ENCODE data around the gene TP53TG5. TPM values are rescaled to one million over a fixed set of nuclear protein-coding genes. Genes with fewer than 3 reads are reported as not detected.

The TP53TG5 gene
- total RNA-seq, 2 experiments from 2014 or later, result not detected

GRCh38 chr20:45362804-45363610, 15.1 kb downstream of the TP53TG5 start, which contains the start of gene SYS1:
SYS1 (plus strand) TSS chr20:45363156; CDS start chr20:45363532, 376 bp downstream.
- H3K9me3 ChIP-seq (ENCODE audit: low read length), result no peaks in the 10 kb centered on the region
- TF ChIP-seq EZH2phosphoT487 (IDR thresholded peaks at IDR 0.05; ENCODE audit: borderline replicate concordance, low read depth, low read length), result no peak
- TF ChIP-seq, protein P1, sequence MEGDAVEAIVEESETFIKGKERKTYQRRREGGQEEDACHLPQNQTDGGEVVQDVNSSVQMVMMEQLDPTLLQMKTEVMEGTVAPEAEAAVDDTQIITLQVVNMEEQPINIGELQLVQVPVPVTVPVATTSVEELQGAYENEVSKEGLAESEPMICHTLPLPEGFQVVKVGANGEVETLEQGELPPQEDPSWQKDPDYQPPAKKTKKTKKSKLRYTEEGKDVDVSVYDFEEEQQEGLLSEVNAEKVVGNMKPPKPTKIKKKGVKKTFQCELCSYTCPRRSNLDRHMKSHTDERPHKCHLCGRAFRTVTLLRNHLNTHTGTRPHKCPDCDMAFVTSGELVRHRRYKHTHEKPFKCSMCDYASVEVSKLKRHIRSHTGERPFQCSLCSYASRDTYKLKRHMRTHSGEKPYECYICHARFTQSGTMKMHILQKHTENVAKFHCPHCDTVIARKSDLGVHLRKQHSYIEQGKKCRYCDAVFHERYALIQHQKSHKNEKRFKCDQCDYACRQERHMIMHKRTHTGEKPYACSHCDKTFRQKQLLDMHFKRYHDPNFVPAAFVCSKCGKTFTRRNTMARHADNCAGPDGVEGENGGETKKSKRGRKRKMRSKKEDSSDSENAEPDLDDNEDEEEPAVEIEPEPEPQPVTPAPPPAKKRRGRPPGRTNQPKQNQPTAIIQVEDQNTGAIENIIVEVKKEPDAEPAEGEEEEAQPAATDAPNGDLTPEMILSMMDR (conservative IDR thresholded peaks at IDR 0.05; ENCODE audit: low read length), result peak; percentile 89
- peaks cover 8% of the 10 kb centered on the region; the same call in 1 of the 2 replicates for H3K79me2 ChIP-seq (ENCODE audit: insufficient read depth, low read depth, low read length)
- intact Hi-C loops (cut with micrococcal nuclease; ENCODE audit: unreplicated experiment), result loop anchor here (1.0 to 5.0 kb wide), 5 partner anchors 54 to 409 kb away; no protein-coding TSS in a partner anchor
- H3K9me2 ChIP-seq (ENCODE audit: insufficient read depth, low read length), result no peaks in the 10 kb centered on the region
- peak within 1 kb of the TSS; percentile 54 for H3K27ac ChIP-seq (ENCODE audit: low read depth, low read length, poor library complexity, severe bottlenecking)
- peak within 1 kb of the TSS; percentile 76 for H3K4me3 ChIP-seq (ENCODE audit: low read depth, low read length, poor library complexity, severe bottlenecking)
- ChIA-PET CTCF (ENCODE audit: unreplicated experiment) (interaction anchor here (0.6 to 1.6 kb wide), 6 partner anchors 10 to 74 kb away, joined by 3 to 14 read pairs (median 3); no protein-coding TSS in a partner anchor), POLR2A (interaction anchor here (1.1 to 1.5 kb wide), 3 partner anchors 10 to 74 kb away, joined by 3 to 6 read pairs (median 6); partner anchors contain the start of gene PIGT)
- peak within 1 kb of the TSS; percentile 77 for H3K4me2 ChIP-seq (ENCODE audit: low read length)
- BruUV-seq (replicated peaks), result no TSS peak
- peak; percentile 98 for DNase-seq (ENCODE audit: low spot score)
- H3K4me1 ChIP-seq (ENCODE audit: insufficient read depth, low read length, poor library complexity, severe bottlenecking), result peaks cover 43% of the 10 kb centered on the region
- peak within 1 kb of the TSS; percentile 74 for H2AFZ ChIP-seq (ENCODE audit: low read length)
- H3K36me3 ChIP-seq (ENCODE audit: insufficient read depth, low read length), result peaks cover 31% of the 10 kb centered on the region
- H4K20me1 ChIP-seq (ENCODE audit: insufficient read depth, low read length), result peaks cover 9% of the 10 kb centered on the region; the same call in 1 of the 2 replicates

GRCh38 chr20:45361793-45362192, 16.3 kb downstream of the TP53TG5 start:
- intact Hi-C loops (cut with micrococcal nuclease; ENCODE audit: unreplicated experiment), result loop anchor here (1.0 to 5.0 kb wide), 3 partner anchors 76 to 411 kb away; no protein-coding TSS in a partner anchor
- ChIA-PET POLR2A (no interaction called here), CTCF (ENCODE audit: unreplicated experiment) (interaction anchor here (1.2 kb wide), 1 partner anchor 11 kb away, joined by 3 read pairs; no protein-coding TSS in a partner anchor)
- no peak for TF ChIP-seq EZH2phosphoT487 (IDR thresholded peaks at IDR 0.05; ENCODE audit: borderline replicate concordance, low read depth, low read length)
- TF ChIP-seq, protein P1 (conservative IDR thresholded peaks at IDR 0.05; ENCODE audit: low read length), result no peak
- Histone ChIP-seq H2AFZ (ENCODE audit: low read length) (no peak overlapping the region), H4K20me1 (ENCODE audit: insufficient read depth, low read length) (0 out of 2 replicates have a peak, but pooled peaks cover 3% of the 10 kb centered on the region), H3K9me3 (ENCODE audit: low read length) (no peaks in the 10 kb centered on the region), H3K36me3 (ENCODE audit: insufficient read depth, low read length) (peaks cover 21% of the 10 kb centered on the region), H3K27ac (ENCODE audit: low read depth, low read length, poor library complexity, severe bottlenecking) (no peak overlapping the region), H3K4me1 (ENCODE audit: insufficient read depth, low read length, poor library complexity, severe bottlenecking) (peaks cover 31% of the 10 kb centered on the region), H3K9me2 (ENCODE audit: insufficient read depth, low read length) (no peaks in the 10 kb centered on the region), H3K4me3 (ENCODE audit: low read depth, low read length, poor library complexity, severe bottlenecking) (no peak overlapping the region), H3K4me2 (ENCODE audit: low read length) (no peak overlapping the region), H3K79me2 (ENCODE audit: insufficient read depth, low read depth, low read length) (peaks cover 8% of the 10 kb centered on the region; the same call in 1 of the 2 replicates)
- BruUV-seq (replicated peaks), result no TSS peak
- no peak for DNase-seq (ENCODE audit: low spot score)
